Neuronal stem cell (in vitro differentiated cells): ENCODE data around the gene SLC7A5.

ENCODE experiments used
- DNase-seq: peaks from one replicate; pipeline ENCODE4 v3.0.0-alpha.2; 2013; ENCODE audit warnings: low spot score
- H2AFZ ChIP-seq: one replicate; pipeline ENCODE4 v1.6.1; 2013; ENCODE audit warnings: mild to moderate bottlenecking, low read length, inconsistent platforms
- H2AK5ac ChIP-seq: 2 replicates; pipeline ENCODE4 v1.6.1; 2013; ENCODE audit warnings: low read depth, mild to moderate bottlenecking, inconsistent platforms, low read length, moderate library complexity, mixed read lengths
- H2BK120ac ChIP-seq: 2 replicates; pipeline ENCODE4 v1.6.1; 2013; ENCODE audit warnings: low read depth, mild to moderate bottlenecking, inconsistent platforms, low read length, moderate library complexity, mixed read lengths
- H2BK12ac ChIP-seq: one replicate; pipeline ENCODE4 v1.6.1; 2013; ENCODE audit warnings: low read length, inconsistent platforms
- H2BK15ac ChIP-seq: 2 replicates; pipeline ENCODE4 v1.6.1; 2013; ENCODE audit warnings: mild to moderate bottlenecking, low read length, inconsistent platforms, mixed read lengths
- H2BK5ac ChIP-seq: one replicate; pipeline ENCODE4 v1.6.1; 2013; ENCODE audit warnings: inconsistent platforms, mild to moderate bottlenecking, low read length, moderate library complexity
- H3K14ac ChIP-seq: one replicate; pipeline ENCODE4 v1.6.1; 2013; ENCODE audit warnings: low read length, inconsistent platforms
- H3K18ac ChIP-seq: 2 replicates; pipeline ENCODE4 v1.6.1; 2013; ENCODE audit warnings: low read length, inconsistent platforms
- H3K23ac ChIP-seq: 2 replicates; pipeline ENCODE4 v1.6.1; 2013; ENCODE audit warnings: low read depth, mild to moderate bottlenecking, mixed read lengths, low read length, inconsistent platforms; ENCODE audit not compliant: poor library complexity
- H3K27ac ChIP-seq: replicated peaks from 3 replicates; pipeline ENCODE4 v1.5.1; 2013; ENCODE audit warnings: low read length, inconsistent platforms
- H3K27me3 ChIP-seq, 3 experiments: 2 replicates each; pipeline ENCODE4 v1.6.1; 2013; ENCODE audit warnings: low read length in 3 of 3, mild to moderate bottlenecking in 2 of 3, inconsistent platforms in 1 of 3, low read depth in 1 of 3, mixed read lengths in 1 of 3, moderate library complexity in 1 of 3; ENCODE audit not compliant: control insufficient read depth in 3 of 3, insufficient read depth in 3 of 3
- H3K36me3 ChIP-seq, 2 donors: replicated peaks in 1 of 2; 2 replicates each; pipeline ENCODE4 v1.6.1; 2013; ENCODE audit warnings: low read length in 2 of 2; ENCODE audit not compliant: control insufficient read depth in 2 of 2, insufficient read depth in 2 of 2
- H3K4ac ChIP-seq: 2 replicates; pipeline ENCODE4 v1.6.1; 2013; ENCODE audit warnings: inconsistent platforms, mild to moderate bottlenecking, low read length, moderate library complexity
- H3K4me1 ChIP-seq, 2 donors: 1 replicate in 1 of 2; 2 replicates in 1 of 2; pipeline ENCODE4 v1.6.1; 2013; ENCODE audit warnings: low read length in 2 of 2, low read depth in 1 of 2; ENCODE audit not compliant: control insufficient read depth in 2 of 2, insufficient read depth in 1 of 2
- H3K4me2 ChIP-seq: one replicate; pipeline ENCODE4 v1.6.1; 2013; ENCODE audit warnings: mild to moderate bottlenecking, low read length, inconsistent platforms; ENCODE audit not compliant: insufficient read depth, poor library complexity, severe bottlenecking
- H3K4me3 ChIP-seq, 2 donors: 2 replicates each; pipeline ENCODE4 v1.5.1; 2013; ENCODE audit warnings: low read length in 2 of 2, mild to moderate bottlenecking in 2 of 2, inconsistent platforms in 1 of 2, moderate library complexity in 1 of 2
- H3K79me1 ChIP-seq: one replicate; pipeline ENCODE4 v1.6.1; 2013; ENCODE audit warnings: low read depth, mild to moderate bottlenecking, inconsistent platforms, low read length, moderate library complexity
- H3K9ac ChIP-seq: one replicate; pipeline ENCODE4 v1.6.1; 2013; ENCODE audit warnings: mild to moderate bottlenecking, low read depth, low read length, inconsistent platforms; ENCODE audit not compliant: poor library complexity
- H3K9me3 ChIP-seq, 2 donors: replicated peaks in 1 of 2; 2 replicates each; pipeline versions ENCODE3 to v1.6.1; 2013; ENCODE audit warnings: low read length in 2 of 2, mild to moderate bottlenecking in 2 of 2, inconsistent platforms in 1 of 2, low read depth in 1 of 2, mixed read lengths in 1 of 2, moderate library complexity in 1 of 2; ENCODE audit not compliant: control insufficient read depth in 2 of 2, insufficient read depth in 1 of 2
- H4K8ac ChIP-seq: one replicate; pipeline ENCODE4 v1.6.1; 2013; ENCODE audit warnings: low read depth, mild to moderate bottlenecking, inconsistent platforms, low read length, moderate library complexity
- H4K91ac ChIP-seq: one replicate; pipeline ENCODE4 v1.6.1; 2013; ENCODE audit warnings: low read length, low read depth, mild to moderate bottlenecking, inconsistent platforms; ENCODE audit not compliant: poor library complexity
- WGBS, 2 donors: extraction: QIAGEN DNeasy Blood & Tissue Kit; methylation state at CpG; one replicate each; pipeline ENCODE4 v1.1.7; 2013; ENCODE audit warnings: missing lambda C conversion rate in 2 of 2, mixed read lengths in 1 of 2; ENCODE audit not compliant: insufficient read length in 2 of 2, insufficient replicate concordance in 1 of 2; ENCODE audit errors: extremely low coverage in 2 of 2; 5-methylcytosine and 5-hydroxymethylcytosine counted together

Gene SLC7A5

GRCh38 chr16:87844120-87844733, 25.1 kb downstream of the SLC7A5 start:
- no peaks in the 10 kb centered on the region for H3K27me3 ChIP-seq
- peak overlapping the region; percentile 50 for H3K9ac ChIP-seq
- H2AFZ ChIP-seq, result no peak overlapping the region
- H4K91ac ChIP-seq, result no peak overlapping the region
- no peak overlapping the region for H3K23ac ChIP-seq
- H3K36me3 ChIP-seq, result peaks cover 0 to 36% of the 10 kb centered on the region in 2 donors
- no peak overlapping the region for H4K8ac ChIP-seq
- no peak overlapping the region for H3K4me3 ChIP-seq
- no CpG with 5 or more reads among the region's 30 CpGs for WGBS, 2 donors
- H3K4ac ChIP-seq, result no peak overlapping the region
- peaks cover 3% of the 10 kb centered on the region for H3K79me1 ChIP-seq
- H3K9me3 ChIP-seq, result no peaks in the 10 kb centered on the region
- H2AK5ac ChIP-seq, result peak overlapping the region; percentile 88
- H3K27ac ChIP-seq, result no peak overlapping the region
- no peak for DNase-seq
- no peak overlapping the region for H2BK12ac ChIP-seq
- peak overlapping the region; percentile 63 for H3K14ac ChIP-seq
- peak overlapping the region; percentile 59 for H2BK5ac ChIP-seq
- H3K4me2 ChIP-seq, result no peak overlapping the region
- peaks cover 8 to 22% of the 10 kb centered on the region in 2 donors for H3K4me1 ChIP-seq
- H3K18ac ChIP-seq, result peak overlapping the region; percentile 12
- no peak overlapping the region for H2BK120ac ChIP-seq
- no peak overlapping the region for H2BK15ac ChIP-seq

- Histone ChIP-seq H3K36me3 (peaks cover 0 to 37% of the 10 kb centered on the region in 2 donors), H3K23ac (no peak overlapping the region), H3K4ac (no peak overlapping the region), H4K8ac (no peak overlapping the region), H2AK5ac (peak overlapping the region; percentile 88), H2BK5ac (peak overlapping the region; percentile 59), H3K79me1 (peaks cover 3% of the 10 kb centered on the region), H3K9ac (peak overlapping the region; percentile 50), H3K4me2 (no peak overlapping the region), H3K18ac (peak overlapping the region; percentile 60), H3K4me3 (no peak overlapping the region), H2AFZ (no peak overlapping the region), H3K4me1 (peaks cover 7 to 25% of the 10 kb centered on the region in 2 donors), H4K91ac (no peak overlapping the region), H3K27me3 (no peaks in the 10 kb centered on the region), H3K14ac (peak overlapping the region; percentile 63), H2BK12ac (peak overlapping the region; percentile 26), H2BK15ac (no peak overlapping the region), H3K27ac (no peak overlapping the region), H2BK120ac (no peak overlapping the region), H3K9me3 (no peaks in the 10 kb centered on the region)
- no CpG with 5 or more reads among the region's 17 CpGs for WGBS, 2 donors
- DNase-seq, result no peak
These were observed 25.6 kb downstream of the SLC7A5 start for GRCh38 chr16:87843678-87844105.

GRCh38 chr16:87842209-87842869, 27.0 kb downstream of the SLC7A5 start:
- Histone ChIP-seq H3K36me3 (peaks cover 3 to 42% of the 10 kb centered on the region in 2 donors), H3K4me2 (no peak overlapping the region), H4K8ac (no peak overlapping the region), H3K18ac (peak overlapping the region; percentile 60), H3K4me1 (peaks cover 0 to 14% of the 10 kb centered on the region in 2 donors), H2BK5ac (peak overlapping the region; percentile 1), H2AK5ac (peak overlapping the region; percentile 54), H2AFZ (no peak overlapping the region), H3K27ac (no peak overlapping the region), H4K91ac (no peak overlapping the region), H3K23ac (peak overlapping the region; percentile 50), H3K4me3 (no peak overlapping the region), H2BK120ac (no peak overlapping the region), H2BK15ac (peak overlapping the region; percentile 73), H3K9ac (peak overlapping the region; percentile 37), H3K14ac (peak overlapping the region; percentile 58), H3K9me3 (no peaks in the 10 kb centered on the region), H2BK12ac (peak overlapping the region; percentile 60), H3K4ac (no peak overlapping the region), H3K79me1 (no peaks in the 10 kb centered on the region), H3K27me3 (no peaks in the 10 kb centered on the region)
- DNase-seq, result no peak
- WGBS, 2 donors, result no CpG with 5 or more reads among the region's 17 CpGs
